GM18858 (cell line): Measurements from ENCODE around the gene ARMH3.

ENCODE experiments used
- ATAC-seq: cut with Tn5 transposase; IDR thresholded peaks from one replicate; pipeline ENCODE4 v1.9.1; 2021; ENCODE audit not compliant: unreplicated experiment

Gene ARMH3

DNA sequence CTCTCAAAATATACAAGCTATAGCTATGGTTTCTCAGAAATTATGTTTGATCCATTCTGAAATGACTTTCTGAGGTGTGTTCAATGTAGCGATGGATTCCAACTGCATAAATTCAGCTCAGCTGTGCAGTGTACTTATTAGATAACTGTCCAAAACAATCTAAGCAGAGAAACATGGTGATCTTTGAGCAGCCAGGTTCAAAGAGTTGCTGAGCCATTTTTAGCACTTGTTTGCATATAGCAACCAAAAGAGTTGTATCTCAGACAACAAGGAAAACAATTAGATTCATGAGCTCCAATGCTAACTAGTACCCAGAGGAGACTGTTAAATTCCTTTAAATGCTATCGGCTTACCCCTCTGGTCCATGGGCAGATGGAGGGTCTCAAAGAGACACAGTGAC, 196.4 kb downstream of the ARMH3 start:
- no peak for ATAC-seq

DNA sequence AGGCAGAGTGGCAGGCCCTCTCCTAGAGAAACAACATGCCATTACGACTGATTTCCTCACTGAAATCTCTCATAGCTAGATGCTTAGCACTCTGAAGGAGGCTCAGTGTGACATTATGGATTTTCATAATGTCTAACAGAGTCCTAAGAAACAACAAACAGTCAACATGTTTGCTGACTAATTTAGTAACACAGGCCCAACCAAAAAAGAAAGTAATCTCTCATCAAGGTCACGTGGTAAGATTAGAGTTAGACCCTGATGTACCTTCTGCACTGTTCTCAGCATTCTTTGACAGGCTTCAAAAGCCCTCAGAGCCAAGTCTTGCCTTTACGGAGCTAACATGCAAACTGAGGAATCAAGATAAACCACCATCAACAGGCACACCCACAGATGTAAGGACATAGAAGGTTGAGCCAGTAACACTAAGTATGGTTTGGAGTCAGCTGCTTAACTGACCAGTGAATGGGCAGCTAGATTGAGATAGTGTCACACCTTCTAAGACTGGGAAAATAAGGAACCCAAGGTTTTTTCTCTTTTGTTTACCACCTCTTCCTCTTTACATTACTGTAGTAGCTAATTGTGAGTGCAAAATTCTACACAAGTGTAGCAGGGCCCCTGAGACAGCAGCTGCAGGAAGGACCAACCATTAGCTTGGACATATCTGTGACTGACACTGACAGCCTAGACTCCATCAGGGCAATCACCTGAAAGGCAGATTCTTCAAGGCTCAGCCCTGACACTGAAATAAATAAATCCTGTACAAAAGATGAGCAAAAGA, 197.1 kb downstream of the ARMH3 start:
- peak; percentile 40 for ATAC-seq

DNA sequence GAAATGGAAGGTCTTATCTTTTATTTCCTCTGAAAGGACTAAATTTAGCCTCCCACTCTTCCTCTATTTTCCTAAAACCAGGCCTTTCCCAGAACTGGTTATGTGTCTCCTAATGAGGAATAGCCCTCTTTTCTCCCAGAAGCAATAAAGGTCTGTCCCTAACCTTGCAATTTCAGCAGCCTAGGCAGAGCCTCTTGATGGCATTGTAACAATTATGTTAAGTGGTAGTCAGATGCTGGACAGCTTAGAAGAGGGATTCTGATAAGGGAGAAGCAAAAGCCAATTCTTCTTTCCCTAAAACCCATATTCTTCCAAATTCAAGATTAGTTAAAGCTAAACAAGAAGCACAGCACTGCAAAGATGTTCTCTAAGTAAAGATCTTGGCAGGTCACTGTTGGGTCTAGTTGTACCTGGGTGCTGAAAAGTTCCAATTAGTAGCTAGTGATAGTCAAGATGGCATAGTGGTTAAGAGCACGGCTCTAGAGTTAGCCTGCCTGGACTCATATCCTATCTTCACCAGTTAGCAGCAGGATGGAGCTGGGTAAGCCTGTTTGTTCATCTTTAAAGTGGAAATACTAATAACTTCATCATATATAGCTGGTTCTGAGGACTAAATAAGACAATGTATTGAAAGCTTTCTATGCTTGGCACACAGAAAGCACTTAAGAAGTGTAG, 198.0 kb downstream of the ARMH3 start:
- no peak for ATAC-seq

GRCh38 chr10:101856626-101857025, 199.3 kb downstream of the ARMH3 start:
- no peak for ATAC-seq

GRCh38 chr10:101851411-101852116, 204.4 kb downstream of the ARMH3 start:
- no peak for ATAC-seq

GRCh38 chr10:101850749-101851148, 205.2 kb downstream of the ARMH3 start:
- ATAC-seq: no peak

DNA sequence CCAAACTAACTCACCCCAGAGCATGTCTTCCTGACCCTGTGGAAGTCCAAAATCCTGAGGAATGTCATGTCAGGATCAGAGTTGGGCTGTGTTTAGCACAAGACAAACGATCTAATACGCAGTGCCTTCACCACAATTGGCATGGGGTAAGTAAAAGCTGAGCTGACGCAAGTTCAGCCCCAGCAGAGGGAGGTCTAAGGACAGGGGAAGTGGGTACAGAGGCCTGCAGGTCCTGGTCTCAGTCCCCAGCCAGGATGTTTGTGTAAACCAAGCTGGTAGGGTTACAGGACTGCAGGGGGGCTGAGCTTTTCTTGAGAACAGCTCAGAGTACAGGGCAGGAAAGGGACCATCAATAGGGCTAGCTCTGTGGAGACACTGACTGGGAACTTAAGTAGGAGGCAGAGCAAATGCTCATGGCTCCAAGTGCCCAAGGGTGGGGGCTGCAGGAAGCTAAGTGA, 207.1 kb downstream of the ARMH3 start:
- no peak for ATAC-seq

- no peak for ATAC-seq
Observed at GRCh38 chr10:101848408-101848807, 207.6 kb downstream of the ARMH3 start.

- no peak for ATAC-seq
Observed at GRCh38 chr10:101845893-101846292, 210.1 kb downstream of the ARMH3 start.

- ATAC-seq: no peak
Observed at GRCh38 chr10:101843032-101844021, 212.6 kb downstream of the ARMH3 start, which contains the start of gene KCNIP2. Gene KCNIP2, minus strand, starts transcription at chr10:101843800. Its CDS starts 232 bp downstream, at chr10:101843568.

- ATAC-seq: no peak
Observed at GRCh38 chr10:101841826-101842225, 214.1 kb downstream of the ARMH3 start.

DNA sequence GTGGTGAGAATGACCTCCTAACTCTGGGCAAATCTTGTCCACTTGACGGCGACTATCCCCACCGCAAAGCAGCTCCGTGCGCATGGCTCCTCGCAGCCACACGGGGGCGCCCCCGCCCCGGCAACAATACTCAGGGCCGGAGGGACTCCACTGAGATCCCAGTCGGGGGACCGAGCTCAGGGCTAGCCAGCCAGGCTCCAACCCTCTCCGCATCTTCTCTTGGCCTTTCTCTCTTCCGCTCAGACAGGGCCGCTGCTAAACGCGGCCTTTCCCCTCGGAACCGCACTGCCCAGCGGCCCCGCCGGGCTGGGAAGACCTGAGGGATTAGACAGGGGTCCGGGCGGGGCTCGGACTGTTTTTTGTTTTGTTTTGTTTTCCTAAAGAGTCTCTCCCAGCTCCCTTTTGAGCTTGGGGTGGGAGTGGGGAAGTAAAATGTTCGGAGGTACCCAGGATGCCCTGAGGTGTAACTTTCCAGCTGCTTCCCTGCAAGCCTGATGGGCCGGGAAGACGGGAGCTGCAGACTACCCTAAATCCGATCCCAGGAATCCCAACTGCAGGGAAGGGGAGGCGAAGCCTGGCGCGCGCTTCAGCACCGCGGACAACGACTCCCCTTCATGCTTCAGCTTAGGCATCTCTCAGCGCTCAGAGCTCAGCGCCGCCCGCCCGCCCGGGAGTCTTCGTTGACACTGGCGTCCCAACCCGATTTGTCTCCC, 215.1 kb downstream of the ARMH3 start:
- peak; percentile 47 for ATAC-seq

DNA sequence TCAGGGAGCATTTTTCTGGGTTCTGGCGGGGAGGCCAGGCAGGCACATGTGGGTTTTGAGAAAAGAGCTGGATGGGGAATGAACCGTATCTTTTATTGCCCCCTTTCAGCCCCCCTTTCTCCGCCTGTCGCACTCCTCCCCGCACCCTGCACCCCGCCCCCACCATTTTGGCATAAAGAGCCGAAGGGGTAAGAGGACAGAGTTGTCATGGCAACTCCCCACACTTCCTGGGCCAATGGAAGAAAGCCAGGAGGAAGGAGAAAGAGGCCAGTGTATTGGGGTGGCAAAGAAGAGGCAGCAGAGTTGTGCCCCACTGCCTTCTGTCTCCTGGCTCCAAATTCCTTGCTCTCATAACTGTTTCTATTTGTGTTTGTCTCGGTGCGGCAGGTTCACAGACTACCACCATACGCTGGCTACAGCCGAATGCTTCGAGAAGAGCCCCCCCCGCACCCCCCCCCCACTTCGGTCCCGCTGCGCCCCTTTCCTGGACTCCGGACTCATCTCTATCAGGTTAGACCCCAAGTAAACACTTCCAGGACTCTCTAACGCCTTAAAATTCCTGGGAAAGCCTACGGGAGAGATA, 215.8 kb downstream of the ARMH3 start:
- ATAC-seq: no peak

DNA sequence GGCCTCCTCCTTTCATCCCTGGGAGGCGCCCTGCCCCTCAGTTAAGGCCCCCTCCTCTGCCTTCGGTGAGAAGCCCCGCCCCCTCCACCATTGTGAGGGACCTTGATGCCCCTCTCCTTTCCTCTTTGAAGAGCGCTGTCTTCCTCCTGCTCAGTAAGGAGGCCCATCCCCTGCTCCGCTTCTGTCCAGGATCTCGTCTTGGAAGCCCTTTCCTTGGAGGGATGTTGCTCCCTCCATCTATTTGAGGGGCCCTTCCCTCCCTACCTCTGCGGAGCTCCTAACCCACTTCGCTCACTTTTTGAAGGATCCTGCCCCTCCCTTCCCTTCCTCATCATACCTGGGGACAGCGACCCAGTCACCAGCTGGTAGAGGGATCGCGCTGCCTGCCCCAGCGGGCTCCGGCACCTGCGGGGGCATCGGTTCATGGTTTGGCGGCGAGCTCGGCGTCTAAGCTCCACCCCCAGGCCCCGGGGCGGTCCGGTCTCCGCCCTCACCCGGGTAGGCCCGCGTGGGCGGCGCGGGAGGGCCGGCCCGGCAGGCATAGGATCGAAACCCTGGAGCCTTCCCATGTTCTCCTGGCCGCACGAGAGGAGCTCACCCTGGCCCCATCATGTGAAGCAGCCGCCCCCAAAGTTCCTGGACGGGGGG, 216.4 kb downstream of the ARMH3 start:
- ATAC-seq: no peak

- ATAC-seq: no peak
Observed at GRCh38 chr10:101839002-101839401, 217.0 kb downstream of the ARMH3 start.

GRCh38 chr10:101838416-101838970, 217.5 kb downstream of the ARMH3 start:
- no peak for ATAC-seq

GRCh38 chr10:101837748-101838147, 218.2 kb downstream of the ARMH3 start:
- no peak for ATAC-seq

GRCh38 chr10:101835362-101835761, 220.6 kb downstream of the ARMH3 start:
- no peak for ATAC-seq

DNA sequence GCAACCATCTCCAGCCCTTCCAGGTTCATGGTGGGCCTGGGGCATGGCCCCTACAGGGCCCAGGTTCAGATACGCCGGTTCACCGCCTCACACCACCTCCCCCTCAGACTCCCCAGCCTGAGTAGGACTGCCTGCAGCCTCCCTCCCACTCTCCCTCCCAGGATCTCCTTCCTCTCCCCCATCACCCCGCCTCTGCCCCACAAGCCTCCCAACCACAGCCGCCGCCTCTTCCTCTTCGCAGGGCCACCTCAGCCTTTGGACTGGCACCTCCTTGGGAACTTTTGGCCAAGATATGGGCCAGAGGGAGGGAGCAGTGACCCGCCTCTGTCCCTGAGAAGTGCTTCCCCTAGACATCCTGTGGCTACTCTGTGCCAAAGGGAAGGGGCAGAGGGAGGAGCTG, 221.6 kb downstream of the ARMH3 start:
- no peak for ATAC-seq
